NCI-H345 treated with DMSO at 0.1 percent for 48 hours (cell line): Measurements from ENCODE around the gene ATP2C2.
"Not testable (repeated sequence)": the region's sequence is repeated elsewhere in the genome, so short reads cannot be mapped to it uniquely, and the experiment has no call there.

Experiments used
- DNase-seq: peaks from one replicate; lab custom pipeline; 2025; ENCODE audit not compliant: unreplicated experiment; lab: John Stamatoyannopoulos, UW

The ATP2C2 gene

GRCh38 chr16:84448444-84448843 lies 80.1 kb downstream of the ATP2C2 start:
- no peak for DNase-seq

GRCh38 chr16:84449156-84450140 lies 81.1 kb downstream of the ATP2C2 start:
- DNase-seq = peak; percentile 8

- no peak for DNase-seq
These were observed 82.0 kb downstream of the ATP2C2 start for GRCh38 chr16:84450176-84450865.

GRCh38 chr16:84451010-84451676 lies 82.8 kb downstream of the ATP2C2 start:
- DNase-seq = not testable (repeated sequence)

GRCh38 chr16:84451781-84452180 lies 83.4 kb downstream of the ATP2C2 start:
- DNase-seq = no peak

- DNase-seq = no peak
These were observed 84.9 kb downstream of the ATP2C2 start for GRCh38 chr16:84453061-84453752.

- DNase-seq = no peak
These were observed 86.3 kb downstream of the ATP2C2 start for GRCh38 chr16:84454611-84455010.

GRCh38 chr16:84455031-84455430 lies 86.7 kb downstream of the ATP2C2 start:
- no peak for DNase-seq

- no peak for DNase-seq
These were observed 90.5 kb downstream of the ATP2C2 start for GRCh38 chr16:84458606-84459532.

- DNase-seq = no peak
These were observed 91.2 kb downstream of the ATP2C2 start for GRCh38 chr16:84459533-84459894.

- DNase-seq = no peak
These were observed 91.6 kb downstream of the ATP2C2 start for GRCh38 chr16:84459941-84460405.

GRCh38 chr16:84460406-84461028 lies 92.2 kb downstream of the ATP2C2 start:
- no peak for DNase-seq

- DNase-seq = no peak
These were observed 92.7 kb downstream of the ATP2C2 start for GRCh38 chr16:84461029-84461412.

- no peak for DNase-seq
These were observed 93.3 kb downstream of the ATP2C2 start for GRCh38 chr16:84461413-84462295.

GRCh38 chr16:84462296-84463210 lies 94.2 kb downstream of the ATP2C2 start:
- DNase-seq = no peak

GRCh38 chr16:84463221-84463620 lies 94.9 kb downstream of the ATP2C2 start:
- DNase-seq = no peak

- no peak for DNase-seq
These were observed 95.8 kb downstream of the ATP2C2 start for GRCh38 chr16:84464116-84464515.
